GM13977 (cell line): Measurements from ENCODE around the gene AHSG.
A peak's percentile ranks its signal among the peaks of the same experiment; 100 is the strongest.

Experiments used
- DNase-seq: peaks from one replicate; pipeline ENCODE4 v3.0.0; 2012; ENCODE audit warnings: low spot score
- in situ Hi-C: fragments of 300-500 bp; cut with MboI; formaldehyde crosslinking; loops from one replicate; pipeline ENCODE4 v1.12.0; 2022; ENCODE audit warnings: low sequenced_read_pairs, low pct_unique_long_range_greater_than_20kb, mixed read lengths, inconsistent platforms; ENCODE audit not compliant: unreplicated experiment
- TF ChIP-seq, protein P1 (sequence below): IDR thresholded peaks from 2 replicates; pipeline ENCODE4 v1.5.1; 2012; ENCODE audit warnings: mild to moderate bottlenecking, control low read depth; ENCODE audit not compliant: insufficient read depth; ENCODE audit errors: extremely low read depth, missing control alignments

AHSG gene

DNA sequence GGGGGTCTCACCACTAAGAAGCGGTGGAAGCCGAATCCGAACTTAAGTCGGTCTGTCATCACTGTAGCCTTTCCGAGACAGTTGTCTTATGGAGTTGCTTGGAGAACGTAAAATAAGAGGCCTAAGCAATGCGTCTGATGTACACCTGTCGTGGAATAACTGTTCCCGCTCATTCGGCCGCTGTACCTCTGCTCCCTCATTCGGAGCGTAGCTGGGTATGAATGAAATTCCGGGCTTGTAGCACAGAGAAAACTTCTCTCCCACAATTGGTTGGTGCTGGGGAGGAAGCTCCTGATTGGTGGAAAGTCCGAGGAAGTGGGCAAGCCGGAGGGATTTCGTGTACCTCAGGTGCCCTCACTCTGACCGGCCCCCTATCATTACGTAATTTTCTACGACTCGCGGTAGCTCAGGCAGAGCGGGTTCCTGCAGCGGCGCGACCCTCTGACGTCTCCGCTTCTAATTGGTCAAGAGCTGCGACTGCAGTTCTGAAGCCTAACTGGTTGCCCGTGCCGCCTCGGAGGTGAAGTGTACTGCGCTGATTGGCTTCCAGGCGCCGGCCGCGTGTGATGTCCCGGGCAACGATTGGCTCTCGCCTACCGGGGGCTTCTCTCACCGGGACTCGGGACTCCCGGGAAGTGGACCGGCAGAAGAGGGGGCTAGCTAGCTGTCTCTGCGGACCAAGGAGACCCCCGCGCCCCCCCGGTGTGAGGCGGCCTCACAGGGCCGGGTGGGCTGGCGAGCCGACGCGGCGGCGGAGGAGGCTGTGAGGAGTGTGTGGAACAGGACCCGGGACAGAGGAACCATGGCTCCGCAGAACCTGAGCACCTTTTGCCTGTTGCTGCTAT, 42.5 kb upstream of the AHSG start, which contains the start of gene DNAJB11:
Gene DNAJB11, plus strand, starts transcription at position 625 of the 845 bp plus-strand sequence. Its CDS starts 178 bp downstream, at position 803.
- DNase-seq: peak; percentile 97
- in situ Hi-C loops: no loop called here
- TF ChIP-seq, protein P1, sequence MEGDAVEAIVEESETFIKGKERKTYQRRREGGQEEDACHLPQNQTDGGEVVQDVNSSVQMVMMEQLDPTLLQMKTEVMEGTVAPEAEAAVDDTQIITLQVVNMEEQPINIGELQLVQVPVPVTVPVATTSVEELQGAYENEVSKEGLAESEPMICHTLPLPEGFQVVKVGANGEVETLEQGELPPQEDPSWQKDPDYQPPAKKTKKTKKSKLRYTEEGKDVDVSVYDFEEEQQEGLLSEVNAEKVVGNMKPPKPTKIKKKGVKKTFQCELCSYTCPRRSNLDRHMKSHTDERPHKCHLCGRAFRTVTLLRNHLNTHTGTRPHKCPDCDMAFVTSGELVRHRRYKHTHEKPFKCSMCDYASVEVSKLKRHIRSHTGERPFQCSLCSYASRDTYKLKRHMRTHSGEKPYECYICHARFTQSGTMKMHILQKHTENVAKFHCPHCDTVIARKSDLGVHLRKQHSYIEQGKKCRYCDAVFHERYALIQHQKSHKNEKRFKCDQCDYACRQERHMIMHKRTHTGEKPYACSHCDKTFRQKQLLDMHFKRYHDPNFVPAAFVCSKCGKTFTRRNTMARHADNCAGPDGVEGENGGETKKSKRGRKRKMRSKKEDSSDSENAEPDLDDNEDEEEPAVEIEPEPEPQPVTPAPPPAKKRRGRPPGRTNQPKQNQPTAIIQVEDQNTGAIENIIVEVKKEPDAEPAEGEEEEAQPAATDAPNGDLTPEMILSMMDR: no peak

DNA sequence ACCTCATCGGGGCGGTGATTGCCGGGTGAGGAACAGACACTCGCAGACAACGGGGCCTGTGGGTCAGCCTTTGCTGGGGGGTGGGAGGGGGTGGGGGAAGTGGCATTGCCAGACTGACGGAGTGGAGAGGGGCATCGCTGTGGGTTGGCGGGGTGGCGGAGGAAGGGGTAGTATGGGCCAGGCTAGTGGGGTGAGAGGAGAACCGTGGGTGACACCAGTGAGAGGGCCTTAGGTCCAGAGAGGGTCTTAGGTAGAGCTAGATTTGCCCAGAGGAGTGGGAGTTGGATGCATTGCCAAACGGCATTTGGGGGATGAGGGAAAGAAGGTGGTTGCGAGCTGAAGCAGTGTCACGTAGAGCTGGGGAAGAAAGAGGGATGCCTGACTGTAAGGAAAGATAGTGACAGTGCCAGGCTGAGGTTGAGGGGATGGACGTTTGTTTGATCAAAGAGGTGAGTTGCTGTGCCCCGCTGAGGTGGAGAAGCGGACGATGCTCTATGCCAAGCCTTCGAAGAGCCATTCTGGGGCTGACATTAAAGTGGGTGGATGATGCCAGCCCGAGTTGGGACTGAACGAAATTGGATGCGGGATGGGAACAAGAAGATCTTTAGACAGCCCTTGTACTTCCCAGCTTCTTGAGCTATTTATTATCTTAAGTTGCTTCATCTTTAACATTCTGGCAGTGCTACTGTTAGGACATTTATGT, 41.8 kb upstream of the AHSG start:
- no peak for DNase-seq
- TF ChIP-seq, protein P1: no peak
- in situ Hi-C loops: no loop called here

DNA sequence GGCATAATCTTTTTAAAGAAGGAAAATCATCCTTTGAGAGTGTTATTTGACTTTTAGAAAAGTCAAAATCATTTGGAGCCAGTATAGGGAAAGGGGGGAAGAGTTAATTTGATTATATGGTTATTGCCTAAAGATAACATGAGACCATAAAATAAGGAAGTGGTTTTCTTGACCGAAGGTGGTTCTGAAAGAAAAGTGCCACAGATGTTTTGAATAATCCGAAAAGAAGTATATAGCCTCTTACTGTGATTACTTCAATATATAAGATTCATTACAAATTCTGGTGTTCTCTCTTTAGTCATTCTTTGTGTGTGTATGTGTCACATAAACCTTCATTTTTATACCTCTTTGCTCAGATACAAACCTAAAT, 41.2 kb upstream of the AHSG start:
- in situ Hi-C loops: no loop called here
- TF ChIP-seq, protein P1: no peak
- DNase-seq: no peak

DNA sequence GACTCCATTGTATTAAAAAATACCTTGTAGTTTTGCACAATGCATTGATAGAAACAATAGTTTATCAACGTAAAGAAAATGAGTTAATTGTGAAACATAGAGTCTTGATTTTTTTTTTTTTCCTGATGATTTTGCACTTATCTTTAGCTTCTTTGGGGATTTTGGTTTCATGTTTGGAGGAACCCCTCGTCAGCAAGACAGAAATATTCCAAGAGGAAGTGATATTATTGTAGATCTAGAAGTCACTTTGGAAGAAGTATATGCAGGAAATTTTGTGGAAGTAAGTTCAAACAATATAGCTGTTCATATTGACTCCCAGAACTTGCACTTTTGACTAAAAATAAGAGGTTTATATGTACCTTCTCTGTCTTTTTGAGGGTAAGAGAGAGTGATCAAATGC, 35.3 kb upstream of the AHSG start:
- no peak for DNase-seq
- in situ Hi-C loops: no loop called here
- TF ChIP-seq, protein P1: no peak

DNA sequence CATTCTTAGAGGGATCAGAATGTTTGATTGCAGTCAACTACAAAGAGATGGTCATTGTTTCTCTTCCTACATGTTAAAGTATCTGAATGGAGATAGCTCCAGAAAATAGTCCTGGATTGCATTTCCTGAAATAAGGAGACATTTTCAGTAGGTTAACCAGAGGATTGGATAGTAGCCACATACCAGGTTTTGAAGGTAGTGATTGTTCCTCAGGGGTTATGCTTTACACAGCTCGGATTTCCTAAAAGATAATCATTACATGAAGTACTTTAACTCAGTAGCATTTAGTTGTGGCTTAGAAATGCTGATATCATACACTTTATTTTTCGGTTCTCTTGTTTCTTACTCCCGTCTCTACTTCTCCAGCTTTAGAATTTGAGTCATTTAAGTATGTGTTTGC, 32.1 kb upstream of the AHSG start:
- TF ChIP-seq, protein P1: no peak
- in situ Hi-C loops: no loop called here

DNA sequence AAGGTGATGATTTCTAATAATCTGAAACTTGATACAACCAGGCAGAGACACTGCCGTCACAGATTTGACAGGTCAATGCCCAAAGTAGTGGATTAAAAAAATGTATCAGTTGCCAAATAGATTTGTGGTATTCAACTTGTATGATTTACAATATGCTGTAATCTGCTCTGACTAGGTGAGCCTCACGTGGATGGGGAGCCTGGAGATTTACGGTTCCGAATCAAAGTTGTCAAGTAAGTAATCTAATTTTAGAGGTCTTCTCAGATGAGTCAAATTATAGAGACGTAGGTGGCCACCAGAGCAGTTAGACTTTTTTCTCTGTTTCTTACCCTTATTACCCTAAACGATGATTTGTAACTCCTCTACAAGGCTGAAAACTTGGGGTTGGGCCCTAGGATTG, 30.3 kb upstream of the AHSG start:
- in situ Hi-C loops: no loop called here
- TF ChIP-seq, protein P1: no peak
- no peak for DNase-seq

More for the DNA sequence above, 32.1 kb upstream of the AHSG start:
- no peak for DNase-seq
